ENCODE data around the gene SLC35G6. TPM values are rescaled to one million over a fixed set of nuclear protein-coding genes. Genes with fewer than 3 reads are reported as not detected.

The SLC35G6 gene
- total RNA-seq, 2 donors from 2014 or later: not detected

DNA sequence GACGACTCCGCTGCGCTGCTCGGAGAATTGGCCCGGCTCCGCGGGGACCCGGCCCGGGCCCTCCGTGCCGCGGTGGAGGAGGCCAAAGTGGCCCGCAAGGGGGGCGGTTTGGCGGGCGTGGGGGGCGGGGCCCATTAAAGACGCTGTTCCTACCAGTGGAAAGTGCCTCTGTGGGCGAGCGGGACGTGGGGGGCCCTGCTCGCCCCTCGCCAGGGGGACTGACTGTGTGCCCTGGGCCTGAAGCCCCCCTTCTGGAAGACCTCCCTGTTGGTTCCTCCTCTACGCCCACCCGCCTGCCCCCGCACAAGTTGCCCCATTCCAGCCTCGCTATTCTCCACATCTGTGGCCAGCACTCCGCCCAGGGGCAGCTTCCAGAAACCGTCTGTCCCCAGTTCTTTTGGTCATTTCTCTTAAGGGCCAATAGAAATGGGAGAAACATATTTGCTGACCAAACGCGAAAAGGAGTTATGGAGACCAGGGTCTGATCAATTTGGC is 43.8 kb upstream of the SLC35G6 start:
- H3K9me3 ChIP-seq: no peaks in the 10 kb centered on the region
- H3K4me3 ChIP-seq: peak overlapping the region; percentile 26 to 40
- peaks cover 15% of the 10 kb centered on the region for H3K4me1 ChIP-seq (replicated peaks)
- no peak for DNase-seq (ENCODE audit: low spot score)
- intact Hi-C loops (cut with DNase I): loop anchor here (5.0 kb wide), 2 partner anchors 40 to 125 kb away; partner anchors contain the start of genes SENP3 and ZBTB4
- 25% methylated on average over 22 of the region's 31 CpGs for WGBS
- no peaks in the 10 kb centered on the region for H3K36me3 ChIP-seq
- no peaks in the 10 kb centered on the region for H3K27me3 ChIP-seq (replicated peaks; ENCODE audit: insufficient read depth)
- TF ChIP-seq, protein P1, sequence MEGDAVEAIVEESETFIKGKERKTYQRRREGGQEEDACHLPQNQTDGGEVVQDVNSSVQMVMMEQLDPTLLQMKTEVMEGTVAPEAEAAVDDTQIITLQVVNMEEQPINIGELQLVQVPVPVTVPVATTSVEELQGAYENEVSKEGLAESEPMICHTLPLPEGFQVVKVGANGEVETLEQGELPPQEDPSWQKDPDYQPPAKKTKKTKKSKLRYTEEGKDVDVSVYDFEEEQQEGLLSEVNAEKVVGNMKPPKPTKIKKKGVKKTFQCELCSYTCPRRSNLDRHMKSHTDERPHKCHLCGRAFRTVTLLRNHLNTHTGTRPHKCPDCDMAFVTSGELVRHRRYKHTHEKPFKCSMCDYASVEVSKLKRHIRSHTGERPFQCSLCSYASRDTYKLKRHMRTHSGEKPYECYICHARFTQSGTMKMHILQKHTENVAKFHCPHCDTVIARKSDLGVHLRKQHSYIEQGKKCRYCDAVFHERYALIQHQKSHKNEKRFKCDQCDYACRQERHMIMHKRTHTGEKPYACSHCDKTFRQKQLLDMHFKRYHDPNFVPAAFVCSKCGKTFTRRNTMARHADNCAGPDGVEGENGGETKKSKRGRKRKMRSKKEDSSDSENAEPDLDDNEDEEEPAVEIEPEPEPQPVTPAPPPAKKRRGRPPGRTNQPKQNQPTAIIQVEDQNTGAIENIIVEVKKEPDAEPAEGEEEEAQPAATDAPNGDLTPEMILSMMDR (IDR thresholded peaks at IDR 0.05): no peak
- TF ChIP-seq POLR2A (IDR thresholded peaks at IDR 0.05) (no peak), POLR2AphosphoS5 (IDR thresholded peaks at IDR 0.05) (no peak)
- H3K27ac ChIP-seq: peak overlapping the region; percentile 81 to 82

DNA sequence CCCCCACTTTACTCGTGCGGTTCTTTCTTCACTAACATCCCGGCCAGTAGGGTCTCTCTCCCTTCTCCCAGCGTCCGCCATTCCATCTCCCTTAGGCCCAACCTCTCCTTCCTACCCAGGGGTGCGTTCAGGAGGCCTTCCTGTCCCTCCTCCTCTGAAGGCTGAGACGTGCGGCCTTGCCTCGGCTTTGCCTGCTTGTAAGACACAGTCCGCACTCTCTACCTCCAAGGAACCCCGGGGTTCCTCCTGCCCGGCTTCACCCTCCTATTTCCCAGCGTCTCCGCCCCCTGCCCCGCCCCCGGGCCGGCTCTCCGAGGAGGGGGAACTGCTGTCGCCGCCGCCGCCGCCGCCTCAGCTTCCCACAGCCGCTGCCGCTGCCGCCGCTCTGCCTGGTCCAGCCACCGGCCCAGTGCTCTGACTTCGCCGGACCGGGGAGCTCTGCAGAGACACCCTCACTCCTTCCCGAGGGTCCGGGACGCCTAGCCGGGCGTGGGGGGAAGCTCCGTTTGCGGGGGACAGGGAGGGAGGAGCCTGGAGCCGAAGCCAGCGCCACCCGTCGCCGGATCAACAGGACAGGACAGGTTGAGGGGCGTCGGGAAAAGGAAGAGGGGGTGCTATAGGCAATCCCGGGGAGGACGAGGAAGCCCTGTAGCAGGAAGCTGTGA is 43.2 kb upstream of the SLC35G6 start:
- no peaks in the 10 kb centered on the region for H3K36me3 ChIP-seq
- peak; percentile 50 for DNase-seq (ENCODE audit: low spot score)
- peak overlapping the region in 1 of 2 donors; percentile 39 for H3K27ac ChIP-seq

DNA sequence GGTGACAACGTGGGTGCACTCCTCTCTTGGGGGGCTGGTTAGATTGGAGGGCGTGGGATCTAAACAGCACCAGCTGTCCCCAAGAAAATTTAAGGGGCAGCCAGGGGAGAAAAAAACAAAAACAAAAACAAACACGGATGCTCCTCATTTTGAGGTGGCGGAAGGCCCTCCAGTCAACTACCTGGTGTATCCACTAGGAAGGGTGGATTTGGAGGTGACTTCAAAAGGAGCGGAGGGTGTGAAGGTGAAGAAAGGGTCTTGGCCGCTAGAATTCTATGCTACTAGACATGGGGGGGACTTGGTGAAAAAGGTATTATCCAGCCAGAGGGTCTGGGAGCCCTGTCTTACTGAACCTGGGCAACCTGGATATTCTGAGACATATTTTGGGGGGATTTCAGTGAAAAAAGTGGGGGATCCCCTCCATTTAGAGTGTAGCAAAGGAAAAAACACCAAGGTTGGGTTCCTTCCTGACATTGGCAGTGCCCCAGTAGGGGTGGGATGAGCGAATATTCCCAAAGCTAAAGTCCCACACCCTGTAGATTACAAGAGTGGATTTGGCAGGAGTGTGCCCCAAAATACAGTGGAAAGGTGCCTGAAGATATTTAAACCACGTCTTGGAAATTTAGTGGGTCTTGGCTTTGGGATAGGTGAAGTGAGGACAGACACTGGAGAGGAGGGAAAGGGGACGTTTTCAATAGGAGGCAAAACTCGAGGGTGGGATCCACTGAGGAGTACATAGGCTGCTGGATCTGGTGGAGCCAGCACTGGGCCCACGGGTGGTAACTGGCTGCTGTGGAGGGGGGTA is 42.4 kb upstream of the SLC35G6 start:
- 58% methylated on average over 11 of the region's 11 CpGs for WGBS
- H3K4me3 ChIP-seq: peak overlapping the region; percentile 26 to 30
- H3K9me3 ChIP-seq: no peaks in the 10 kb centered on the region
- no peaks in the 10 kb centered on the region for H3K36me3 ChIP-seq
- no peaks in the 10 kb centered on the region for H3K27me3 ChIP-seq (replicated peaks; ENCODE audit: insufficient read depth)
- no peak overlapping the region for H3K27ac ChIP-seq
- TF ChIP-seq, protein P1 (IDR thresholded peaks at IDR 0.05): no peak
- no peak for TF ChIP-seq POLR2A (IDR thresholded peaks at IDR 0.05)
- no peak for TF ChIP-seq POLR2AphosphoS5 (IDR thresholded peaks at IDR 0.05)
- no peak for DNase-seq (ENCODE audit: low spot score)
- H3K4me1 ChIP-seq (replicated peaks): peaks cover 15% of the 10 kb centered on the region
- intact Hi-C loops (cut with DNase I): loop anchor here (5.0 kb wide), 2 partner anchors 38 to 123 kb away; partner anchors contain the start of genes SENP3 and ZBTB4

More for the DNA sequence above, 43.2 kb upstream of the SLC35G6 start:
- Histone ChIP-seq H3K27me3 (replicated peaks; ENCODE audit: insufficient read depth) (no peaks in the 10 kb centered on the region), H3K9me3 (no peaks in the 10 kb centered on the region), H3K4me3 (peak overlapping the region; percentile 22 to 26), H3K4me1 (replicated peaks) (peaks cover 15% of the 10 kb centered on the region)
- 12% methylated on average over 40 of the region's 48 CpGs for WGBS
- TF ChIP-seq POLR2A (IDR thresholded peaks at IDR 0.05) (peak; percentile 45), POLR2AphosphoS5 (IDR thresholded peaks at IDR 0.05) (peak; percentile 23)
- TF ChIP-seq, protein P1 (IDR thresholded peaks at IDR 0.05): peak in 1 of 4 experiments; percentile 10
- intact Hi-C loops (cut with DNase I): loop anchor here (5.0 kb wide), 2 partner anchors 39 to 124 kb away; partner anchors contain the start of genes SENP3 and ZBTB4

DNA sequence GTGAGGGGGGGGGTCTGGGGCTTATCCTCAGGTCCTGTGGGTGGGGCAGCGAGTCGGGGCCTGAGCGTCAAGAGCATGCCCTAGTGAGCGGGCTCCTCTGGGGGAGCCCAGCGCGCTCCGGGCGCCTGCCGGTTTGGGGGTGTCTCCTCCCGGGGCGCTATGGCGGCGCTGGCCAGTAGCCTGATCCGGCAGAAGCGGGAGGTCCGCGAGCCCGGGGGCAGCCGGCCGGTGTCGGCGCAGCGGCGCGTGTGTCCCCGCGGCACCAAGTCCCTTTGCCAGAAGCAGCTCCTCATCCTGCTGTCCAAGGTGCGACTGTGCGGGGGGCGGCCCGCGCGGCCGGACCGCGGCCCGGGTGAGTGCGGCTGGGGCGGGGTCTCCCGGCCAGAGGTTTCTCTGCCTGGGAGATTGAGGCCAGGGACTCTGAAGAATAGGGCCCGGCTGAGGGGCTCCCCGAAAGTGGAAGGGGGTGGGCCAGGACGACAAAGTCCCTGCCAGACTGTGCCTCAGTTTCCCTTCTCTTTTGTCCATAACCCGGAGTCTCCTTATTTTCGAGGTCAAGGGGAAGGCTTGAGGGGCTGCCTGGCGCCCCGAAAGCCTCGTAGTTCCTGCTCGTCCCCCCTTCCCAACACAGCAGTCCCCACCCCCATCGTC is 41.7 kb upstream of the SLC35G6 start, which contains the start of gene FGF11:
Gene FGF11, plus strand, starts transcription at position 51 of the 651 bp plus-strand sequence. Its CDS starts 109 bp downstream, at position 160.
- H3K4me1 ChIP-seq (replicated peaks): peaks cover 15% of the 10 kb centered on the region
- DNase-seq (ENCODE audit: low spot score): no peak
- H3K27ac ChIP-seq: peak within 1 kb of the TSS in 1 of 2 donors; percentile 39
- 1% methylated on average over 28 of the region's 50 CpGs for WGBS
- H3K4me3 ChIP-seq: peak within 1 kb of the TSS; percentile 26 to 30
- no peaks in the 10 kb centered on the region for H3K36me3 ChIP-seq
- TF ChIP-seq POLR2AphosphoS5 (IDR thresholded peaks at IDR 0.05): no peak
- TF ChIP-seq, protein P1 (IDR thresholded peaks at IDR 0.05): no peak
- TF ChIP-seq POLR2A (IDR thresholded peaks at IDR 0.05): no peak
- no peaks in the 10 kb centered on the region for H3K9me3 ChIP-seq
- intact Hi-C loops (cut with DNase I): loop anchor here (5.0 kb wide), 2 partner anchors 38 to 123 kb away; partner anchors contain the start of genes SENP3 and ZBTB4
- H3K27me3 ChIP-seq (replicated peaks; ENCODE audit: insufficient read depth): no peaks in the 10 kb centered on the region

Data from prostate gland (tissue), 2 donors.